NCI-H82 treated with DMSO at 0.1 percent for 48 hours (cell line): ENCODE measurements around the gene RTTN.

ENCODE experiments used
- DNase-seq: peaks from one replicate; lab custom pipeline; 2025; ENCODE audit not compliant: unreplicated experiment; lab: John Stamatoyannopoulos, UW

The RTTN gene

DNA sequence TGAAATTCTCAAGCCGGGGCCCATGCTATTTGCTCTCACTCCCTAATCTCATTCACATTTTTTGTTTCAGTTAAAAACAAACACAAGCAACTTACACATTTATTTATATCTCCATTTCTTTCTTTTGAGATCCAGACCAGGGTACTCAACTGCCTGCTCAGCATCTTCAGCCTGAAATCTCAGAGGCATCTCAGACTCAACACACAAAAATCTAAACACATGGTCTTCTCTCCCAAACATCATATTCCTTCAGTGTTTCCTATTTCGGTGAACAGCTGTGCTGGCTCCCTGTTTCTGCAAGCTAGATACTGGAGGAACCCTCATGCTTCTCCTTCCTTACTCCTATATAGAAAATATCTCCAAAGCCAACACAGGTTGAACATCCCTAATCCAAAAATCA, 11.3 kb upstream of the RTTN start:
- no peak for DNase-seq

DNA sequence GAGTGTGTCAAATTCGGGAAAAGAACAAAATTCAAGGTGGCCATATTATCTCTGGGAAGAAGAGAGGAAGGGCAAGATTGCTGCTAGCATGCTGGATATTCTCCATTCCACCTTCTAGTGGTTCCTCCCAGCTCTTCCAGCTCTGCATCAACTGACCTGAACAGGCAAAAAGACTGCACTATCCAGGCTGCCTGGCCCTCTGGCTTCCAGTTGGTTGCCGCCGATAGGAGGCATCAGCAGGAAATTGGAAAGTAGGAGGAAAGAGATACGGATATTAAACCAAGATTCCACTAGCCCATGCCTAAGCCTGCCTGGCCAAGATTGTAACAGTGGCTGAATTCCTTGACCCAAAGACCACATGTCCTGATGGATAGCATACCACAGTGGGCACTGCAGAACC, 1.7 kb upstream of the RTTN start:
- DNase-seq = no peak

DNA sequence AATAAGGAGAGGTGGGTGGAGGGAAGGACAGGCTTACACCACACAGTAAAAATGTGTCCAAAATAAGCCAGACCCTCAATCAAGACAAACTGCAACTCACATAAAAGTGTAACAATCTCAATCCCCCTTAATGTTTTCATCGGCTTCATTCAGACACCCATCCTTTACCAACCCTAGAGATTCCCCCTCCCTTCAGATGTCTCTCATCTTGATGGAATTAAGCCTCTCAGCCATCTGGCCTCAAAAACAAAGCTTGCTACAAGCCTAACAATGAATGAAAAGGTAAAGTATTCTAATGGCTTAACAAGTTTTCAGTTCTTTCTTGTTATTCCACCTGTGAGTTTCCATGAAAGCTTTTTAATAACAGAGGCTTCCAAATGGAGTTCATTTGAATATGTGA, 5.2 kb downstream of the RTTN start:
- peak; percentile 75 for DNase-seq

DNA sequence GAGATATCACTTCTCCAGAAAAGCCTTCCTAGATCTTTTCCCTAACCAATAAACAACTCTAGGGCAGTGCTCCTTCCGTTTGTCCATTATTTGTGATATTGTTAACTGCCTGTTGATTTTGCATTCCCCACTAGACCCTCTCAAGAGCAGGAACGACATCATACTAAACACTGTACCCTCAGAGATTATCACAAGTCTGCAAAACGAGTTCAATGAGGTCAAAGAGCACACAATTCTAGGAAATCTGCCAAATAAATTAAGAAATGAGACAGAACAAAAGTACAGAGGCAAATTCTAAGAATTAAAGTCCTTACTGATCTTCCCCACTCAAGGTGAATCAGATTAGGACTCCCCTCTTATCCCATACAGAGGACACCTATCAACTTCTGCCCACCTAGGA, 7.6 kb downstream of the RTTN start:
- no peak for DNase-seq

DNA sequence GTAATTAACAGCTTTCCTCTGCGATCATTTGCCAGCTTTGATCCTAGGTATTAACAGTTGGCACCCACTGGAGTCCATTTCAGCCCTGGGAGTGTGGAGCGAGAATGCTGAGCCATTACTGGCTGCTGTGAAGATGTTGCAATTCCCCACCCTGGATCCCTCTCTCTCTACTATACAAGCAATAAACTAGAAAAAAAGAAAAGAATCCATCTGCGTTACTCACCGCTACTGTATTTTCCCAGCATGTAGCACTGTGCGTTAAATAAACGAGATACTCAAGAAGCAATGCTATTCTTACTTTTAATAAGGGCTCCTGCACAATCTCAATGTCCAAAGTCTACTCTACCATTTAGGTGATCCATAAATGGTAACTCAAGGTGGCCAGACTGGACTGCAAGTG, 8.5 kb downstream of the RTTN start:
- DNase-seq = no peak

DNA sequence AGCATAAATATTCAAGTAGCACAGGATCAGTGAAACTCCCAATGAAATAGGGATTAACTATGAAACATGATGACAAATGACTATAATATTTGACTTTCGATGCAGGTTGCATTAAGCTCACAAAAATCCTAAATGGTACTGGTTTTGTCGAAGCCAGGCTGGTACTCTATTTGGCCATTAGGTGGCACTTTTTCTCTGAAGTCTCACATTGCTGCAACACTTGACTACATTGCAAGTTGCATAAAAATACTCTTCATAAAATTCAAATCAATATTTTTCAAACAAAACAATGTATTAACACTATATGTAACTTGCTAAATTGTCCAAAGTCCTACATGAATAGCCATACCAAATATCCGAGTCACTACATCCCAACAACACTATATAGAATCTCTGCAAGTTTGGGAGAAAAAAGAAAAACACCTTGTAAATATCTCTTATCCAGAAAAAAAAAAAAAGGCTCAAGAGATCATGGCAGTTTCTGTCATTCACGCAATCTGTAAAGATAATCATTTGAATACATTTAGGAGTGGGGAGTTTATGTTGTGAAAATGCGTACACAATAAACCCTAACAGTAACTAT, 9.5 kb downstream of the RTTN start:
- peak; percentile 5 for DNase-seq

DNA sequence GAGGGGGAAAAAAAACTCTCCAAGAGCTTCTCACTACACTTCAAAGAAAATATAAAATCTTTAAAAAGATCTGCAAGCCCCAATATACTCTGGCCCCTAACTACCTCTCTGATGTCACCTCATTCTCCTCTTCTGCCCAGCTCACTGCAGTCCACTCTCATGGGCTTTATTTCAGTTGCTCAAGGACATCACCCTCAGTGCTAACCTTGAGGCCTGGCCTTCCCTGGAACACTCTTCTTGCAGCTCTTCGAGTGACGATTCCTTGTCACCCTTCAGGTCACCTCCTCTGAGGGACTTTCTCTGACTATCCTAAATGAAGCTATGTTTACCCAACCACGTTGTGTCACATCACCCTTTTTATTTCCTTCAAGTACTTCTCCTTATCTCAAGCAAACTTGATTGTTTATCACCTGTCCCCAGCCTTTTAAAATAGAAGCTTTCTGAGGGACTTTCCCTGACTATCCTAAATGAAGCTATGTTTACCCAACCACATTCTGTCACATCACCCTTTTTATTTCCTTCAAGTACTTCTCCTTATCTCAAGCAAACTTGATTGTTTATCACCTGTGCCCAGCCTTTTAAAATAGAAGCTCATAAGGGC, 10.4 kb downstream of the RTTN start:
- DNase-seq = no peak

DNA sequence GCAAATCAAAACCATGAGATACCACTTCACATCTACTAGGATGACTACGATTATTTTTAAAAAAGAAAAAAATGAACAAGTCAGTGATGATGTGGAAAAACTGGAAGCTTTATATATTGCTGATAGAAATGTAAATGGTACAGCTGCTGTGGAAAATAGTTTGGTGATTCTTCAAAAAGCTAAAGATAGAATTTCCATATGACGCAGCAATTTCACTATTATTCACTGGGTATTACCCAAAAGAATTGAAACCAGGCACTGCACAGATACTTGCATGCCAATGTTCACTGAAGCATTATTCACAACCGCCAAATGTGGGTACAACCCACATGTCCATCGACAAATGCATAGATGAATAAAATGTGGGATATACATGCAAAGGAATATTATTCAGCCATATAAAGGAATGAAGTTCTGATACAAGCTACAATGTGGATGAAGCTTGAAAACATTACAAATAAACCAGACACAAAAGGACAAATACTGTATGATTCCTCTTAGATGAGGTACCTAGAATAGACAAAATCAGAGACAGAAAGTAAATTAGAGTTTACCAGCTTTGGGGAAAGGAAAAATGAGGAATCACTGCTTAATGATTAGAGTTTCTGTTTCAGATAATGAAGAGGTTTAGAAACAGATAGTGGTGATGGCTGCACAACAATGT, 11.1 kb downstream of the RTTN start:
- no peak for DNase-seq

DNA sequence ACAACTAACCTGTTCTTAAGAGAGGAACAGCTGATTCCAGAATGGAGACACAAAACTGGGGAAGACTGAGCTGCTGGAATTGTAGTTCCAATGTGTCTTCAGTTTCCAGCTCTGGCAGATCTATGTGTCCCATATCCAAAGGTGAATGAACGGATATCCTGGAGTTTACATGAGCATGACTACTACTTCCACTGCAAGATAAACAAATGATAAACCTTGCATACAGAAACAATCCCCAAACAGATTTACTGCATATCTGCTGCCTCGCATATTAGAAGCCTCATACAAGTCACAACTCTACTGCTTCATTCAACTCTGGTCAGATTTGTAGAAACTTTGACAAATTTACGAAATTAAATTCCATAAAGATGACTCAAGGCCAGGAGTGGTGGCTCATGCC, 15.0 kb downstream of the RTTN start:
- no peak for DNase-seq

DNA sequence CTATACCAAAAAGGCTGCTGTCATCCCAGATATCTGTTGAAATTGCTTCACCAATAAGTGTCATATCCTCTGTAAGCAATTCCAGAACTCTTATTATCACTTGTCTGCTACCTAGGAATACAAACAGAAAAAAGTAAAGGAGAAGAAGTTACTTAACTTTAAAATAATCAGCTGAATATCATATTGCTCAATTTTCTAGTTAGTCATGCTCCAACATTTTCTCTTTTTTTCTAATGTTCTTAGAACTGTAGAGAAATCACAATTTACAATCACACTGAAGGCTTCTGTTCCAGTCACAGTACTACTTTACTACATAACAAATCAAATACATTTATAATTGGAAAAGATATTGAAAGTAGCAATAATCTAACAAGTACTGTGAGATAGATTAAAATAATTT, 17.4 kb downstream of the RTTN start:
- no peak for DNase-seq

DNA sequence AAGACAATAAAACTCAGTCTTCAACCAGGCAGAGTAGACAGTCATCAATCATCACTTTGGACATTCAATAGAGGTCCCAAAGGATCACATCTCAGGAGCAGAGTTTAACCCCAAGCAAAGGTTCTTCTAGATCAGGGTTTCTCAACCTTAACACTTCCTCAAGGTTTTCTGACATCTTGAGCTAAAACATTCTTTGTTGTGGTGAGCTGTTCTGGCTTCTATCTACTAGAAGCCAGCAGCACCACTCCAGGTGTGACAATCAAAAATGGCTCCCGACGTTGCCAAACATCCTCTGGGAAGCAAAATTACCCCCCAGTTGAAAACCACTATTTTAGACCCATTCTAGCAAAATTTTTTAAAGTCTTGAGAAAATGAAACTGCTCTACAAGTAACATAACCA, 22.0 kb downstream of the RTTN start:
- no peak for DNase-seq

DNA sequence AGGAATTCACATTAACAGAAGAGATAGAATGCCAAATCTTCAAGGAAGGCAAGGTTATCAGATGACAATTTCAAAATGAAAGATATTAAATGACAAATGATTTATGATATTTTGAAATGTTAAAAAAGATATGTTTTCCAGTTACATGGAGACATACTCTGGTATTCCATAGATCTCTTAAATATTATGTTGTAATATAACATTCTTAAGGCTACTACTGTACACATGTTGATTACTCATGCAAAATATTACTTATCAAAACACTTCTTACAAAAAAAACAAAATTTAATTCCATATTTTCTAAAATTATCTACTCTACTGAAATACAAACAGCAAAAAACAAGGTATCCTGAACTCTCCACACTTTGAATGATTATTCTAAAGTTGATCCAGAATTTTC, 22.9 kb downstream of the RTTN start:
- DNase-seq = no peak

DNA sequence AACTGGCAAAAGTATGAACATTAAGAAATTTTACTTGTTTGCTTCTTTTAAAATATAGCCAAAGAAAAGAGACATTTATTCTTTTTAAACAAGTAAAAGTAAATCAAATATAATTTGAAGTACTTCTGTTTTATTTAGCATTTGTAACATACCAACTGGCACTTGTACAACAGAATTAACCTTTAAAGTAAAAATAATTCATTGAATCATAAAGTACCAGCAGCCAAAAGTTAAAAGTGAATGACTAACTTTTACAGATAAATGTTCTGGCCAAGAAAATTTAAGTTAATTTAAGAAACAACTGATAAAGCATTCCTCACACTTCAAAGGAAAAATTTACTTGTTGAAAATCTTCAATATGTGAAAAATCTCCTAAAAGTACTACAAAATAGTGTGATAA, 23.8 kb downstream of the RTTN start:
- no peak for DNase-seq

DNA sequence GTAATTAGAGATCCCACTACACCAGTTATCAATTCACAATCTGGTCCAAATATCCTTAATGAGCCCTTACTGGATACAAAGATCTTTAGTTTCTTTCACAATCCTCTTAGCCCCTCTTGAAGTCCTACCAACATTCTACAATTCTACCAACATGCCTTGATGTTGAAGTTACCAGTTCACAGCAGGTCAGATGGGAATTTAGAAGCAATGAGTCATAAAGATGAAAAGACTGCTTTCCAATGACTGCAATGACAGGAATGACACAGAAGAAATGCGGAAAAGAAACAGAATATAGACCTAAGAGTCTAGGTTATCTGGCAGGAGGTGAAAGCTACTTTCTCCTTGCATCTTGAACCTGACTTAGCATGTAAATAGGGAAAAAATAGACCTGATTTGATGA, 24.5 kb downstream of the RTTN start:
- no peak for DNase-seq

DNA sequence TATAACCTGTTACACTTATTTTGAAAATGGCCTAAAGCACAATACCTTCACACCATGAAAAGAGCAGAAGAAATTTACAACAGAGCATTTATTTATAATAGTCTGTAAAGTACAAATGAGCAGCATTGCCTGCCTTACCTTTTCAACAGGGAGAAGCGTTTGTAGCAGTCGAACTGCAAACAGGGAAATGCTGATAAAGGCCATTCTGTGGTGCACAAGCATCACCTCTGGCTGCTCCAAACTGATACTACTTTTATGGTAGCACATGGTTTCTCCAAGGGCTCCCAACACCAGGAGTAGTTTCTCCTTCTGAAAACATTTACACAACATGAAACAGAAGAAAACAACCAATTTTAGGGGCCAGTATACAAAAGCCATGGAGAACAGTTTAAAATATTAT, 28.9 kb downstream of the RTTN start:
- DNase-seq = no peak

DNA sequence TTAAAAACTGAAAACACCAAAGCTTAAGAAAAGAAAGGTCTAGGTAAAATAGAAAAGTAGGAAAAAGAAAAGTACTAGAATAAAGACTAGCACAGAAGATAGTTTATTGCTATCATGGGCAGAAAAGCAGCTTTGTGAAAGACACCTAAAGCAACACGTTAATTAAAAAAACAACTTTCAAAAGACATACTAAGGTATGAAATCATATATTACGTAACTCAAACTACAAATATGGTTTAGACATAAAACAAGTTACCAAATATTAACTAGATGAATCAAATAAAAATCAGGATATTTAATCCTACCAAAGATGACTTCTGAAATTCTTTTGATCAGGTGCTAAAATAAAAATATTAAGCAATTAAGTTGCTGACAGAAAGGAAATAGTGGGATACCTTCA, 30.3 kb downstream of the RTTN start:
- DNase-seq = no peak

DNA sequence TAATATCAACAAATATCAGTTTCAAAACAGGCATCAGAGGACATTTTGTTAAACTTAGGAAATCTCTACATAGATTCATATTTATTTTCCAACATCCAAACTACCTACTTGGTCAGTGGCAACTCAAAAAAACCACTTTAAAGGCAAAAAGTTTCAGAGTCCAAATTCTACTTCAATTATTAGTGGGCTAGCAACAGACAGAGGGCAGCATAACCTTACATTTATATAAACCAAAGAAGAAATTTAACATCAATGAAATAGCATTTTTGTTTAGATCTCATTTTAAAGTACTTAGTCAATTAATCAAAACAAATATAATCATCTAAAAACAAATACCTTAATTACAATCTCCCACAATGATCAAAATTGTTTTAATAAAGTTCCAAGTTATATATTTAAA, 33.3 kb downstream of the RTTN start:
- no peak for DNase-seq

DNA sequence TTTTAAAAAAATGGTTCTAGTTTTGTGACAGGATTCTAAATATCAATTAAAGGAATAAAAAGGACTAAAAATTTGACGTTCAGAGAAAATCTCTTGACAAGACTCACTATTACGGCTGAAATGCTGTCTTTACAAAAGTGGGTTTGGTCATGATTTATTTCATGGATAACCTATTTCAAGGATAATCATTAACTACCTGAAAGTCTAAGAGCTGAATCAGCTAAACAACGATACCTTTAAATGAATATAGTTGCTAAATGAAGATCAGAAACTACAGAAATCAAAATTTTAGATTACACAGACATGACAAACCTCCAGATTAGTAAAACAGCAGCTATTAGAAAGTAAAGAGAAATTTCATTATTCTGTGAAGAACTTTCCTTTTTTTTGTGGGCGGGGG, 35.7 kb downstream of the RTTN start:
- no peak for DNase-seq

DNA sequence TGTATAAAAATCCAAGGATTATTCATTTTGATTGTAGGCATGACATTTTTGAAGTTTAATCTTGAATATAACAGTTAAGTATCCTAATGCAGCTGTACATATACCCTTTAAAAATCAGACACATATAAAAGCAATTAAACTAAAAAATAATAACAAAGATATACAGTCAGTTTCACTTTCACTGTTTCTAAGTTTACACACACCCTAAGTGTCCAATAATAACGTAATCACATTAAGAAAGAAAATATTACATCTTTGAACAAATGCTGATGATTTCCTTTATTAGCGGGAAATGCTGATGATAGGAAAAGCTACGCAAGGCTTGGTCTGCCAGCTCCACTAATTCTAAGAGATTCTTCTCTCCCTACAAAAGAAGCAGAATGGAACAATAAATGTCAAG, 38.8 kb downstream of the RTTN start:
- DNase-seq = no peak

DNA sequence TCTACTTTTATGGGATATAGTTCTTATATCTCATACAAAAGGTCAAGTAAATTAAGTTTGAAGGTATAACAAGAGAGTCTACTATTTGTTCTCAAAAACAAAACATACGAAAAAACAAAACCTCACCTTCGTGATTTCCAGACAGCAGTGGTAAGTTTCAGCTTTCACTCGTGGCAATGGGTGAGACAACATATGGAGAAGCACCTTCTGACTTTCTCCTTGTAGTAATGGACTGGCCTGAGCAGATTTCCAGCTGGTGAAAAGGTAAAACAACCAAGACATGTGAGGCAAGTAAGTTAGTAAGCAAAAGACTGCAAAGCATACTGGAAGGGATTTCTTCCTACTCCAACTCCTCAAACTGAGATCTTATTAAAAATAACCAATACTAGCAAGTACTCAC, 39.6 kb downstream of the RTTN start:
- DNase-seq = no peak

DNA sequence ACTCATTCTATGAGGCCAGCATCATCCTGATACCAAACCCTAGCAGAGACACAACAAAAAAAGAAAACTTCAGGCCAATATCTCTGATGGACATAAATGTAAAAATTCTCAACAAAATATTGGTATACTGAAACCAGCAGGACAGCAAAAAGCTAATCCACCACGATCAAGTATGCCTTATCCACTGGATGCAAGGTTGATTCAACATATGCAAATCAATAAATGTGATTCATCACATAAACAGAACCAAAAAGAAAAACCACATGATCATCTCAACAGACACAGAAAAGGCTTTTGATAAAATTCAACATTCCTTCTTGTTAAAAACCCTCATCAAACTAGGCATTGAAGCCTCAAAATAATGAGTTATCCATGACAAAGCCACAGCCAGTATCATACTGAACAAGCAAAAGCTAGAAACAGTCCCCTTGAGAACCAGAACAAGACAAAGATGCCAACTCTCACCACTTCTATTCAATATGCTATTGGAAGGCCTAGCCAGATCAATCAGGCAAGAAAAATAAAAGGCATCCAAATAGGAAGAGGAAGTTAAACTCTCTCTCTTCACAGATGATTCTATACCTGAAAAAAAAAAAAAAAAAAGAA, 45.3 kb downstream of the RTTN start:
- no peak for DNase-seq

DNA sequence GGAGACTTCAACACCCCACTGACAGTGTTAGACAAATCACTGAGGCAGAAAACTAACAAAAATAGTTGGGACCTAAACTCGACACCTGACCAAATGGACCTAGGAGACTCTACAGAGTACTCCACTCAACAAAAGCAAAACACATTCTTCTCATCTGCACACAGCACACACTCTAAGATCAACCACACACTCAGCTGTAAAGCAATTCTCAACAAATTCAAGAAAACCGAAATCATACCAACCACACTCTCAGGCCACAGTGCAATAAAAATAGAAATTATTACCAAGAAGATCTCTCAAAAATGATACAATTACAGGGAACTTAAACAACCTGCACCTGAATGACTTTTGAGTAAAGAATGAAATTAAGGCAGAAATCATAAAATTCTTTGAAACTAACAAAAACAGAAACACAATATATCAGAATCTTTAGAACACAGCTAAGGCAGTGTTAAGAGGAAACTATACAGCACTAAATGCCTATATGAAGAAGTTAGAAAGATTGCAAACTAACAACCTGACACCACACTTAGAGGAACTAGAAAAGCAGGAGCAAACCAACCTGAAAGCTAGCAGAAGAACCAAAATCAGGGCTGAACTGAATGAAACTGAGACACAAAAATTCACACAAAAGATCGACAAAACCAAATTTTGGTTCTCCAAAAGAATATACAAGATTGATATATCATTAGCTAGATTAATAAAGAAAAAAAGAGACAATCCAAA, 46.3 kb downstream of the RTTN start:
- no peak for DNase-seq
